Epithelial cell of esophagus (primary cell): Measurements from ENCODE around the gene OTX2.

ENCODE experiments used
- DNase-seq: peaks from one replicate; pipeline ENCODE4 v3.0.0; 2010; ENCODE audit warnings: low read depth
- H3K4me3 ChIP-seq: 2 replicates; pipeline ENCODE4 v1.5.1; 2011; ENCODE audit warnings: mild to moderate bottlenecking, low read length, control low read depth
- CTCF ChIP-seq: IDR thresholded peaks from 2 replicates; pipeline ENCODE4 v1.5.1; 2011; ENCODE audit warnings: low read depth, mild to moderate bottlenecking, low read length, control low read depth, inconsistent platforms; ENCODE audit not compliant: insufficient read depth; ENCODE audit errors: missing control alignments

OTX2 gene

GRCh38 chr14:56752428-56752827 lies 57.9 kb downstream of the OTX2 start:
- no peak for TF ChIP-seq CTCF
- no peak overlapping the region for H3K4me3 ChIP-seq
- peak; percentile 51 for DNase-seq

GRCh38 chr14:56751471-56751870 lies 58.8 kb downstream of the OTX2 start:
- no peak for TF ChIP-seq CTCF
- DNase-seq: no peak
- H3K4me3 ChIP-seq: no peak overlapping the region
